Neural crest cell (in vitro differentiated cells): ENCODE data around the gene SMCHD1. TPM values are rescaled to one million over a fixed set of nuclear protein-coding genes. Genes with fewer than 3 reads are reported as not detected.
"Not testable (repeated sequence)": the region's sequence is repeated elsewhere in the genome, so short reads cannot be mapped to it uniquely, and the experiment has no call there.

Source experiments
- DNase-seq: peaks from one replicate; pipeline ENCODE4 v3.0.0; 2021; ENCODE audit warnings: low read depth, mixed read lengths, low spot score
- H3K27ac Mint-ChIP-seq: one replicate; pipeline ENCODE4 v1.8.0; 2021; ENCODE audit warnings: mild to moderate bottlenecking, mixed read lengths; ENCODE audit not compliant: unreplicated experiment
- H3K27me3 Mint-ChIP-seq: 2 replicates; pipeline ENCODE4 v1.8.0; 2021; ENCODE audit warnings: low read depth, mild to moderate bottlenecking, mixed read lengths
- H3K36me3 Mint-ChIP-seq: 2 replicates; pipeline ENCODE4 v1.8.0; 2021; ENCODE audit warnings: low read depth, mild to moderate bottlenecking, mixed read lengths
- H3K4me1 Mint-ChIP-seq: 2 replicates; pipeline ENCODE4 v1.8.0; 2021; ENCODE audit warnings: mixed read lengths
- H3K4me3 Mint-ChIP-seq: one replicate; pipeline ENCODE4 v1.8.0; 2021; ENCODE audit warnings: mild to moderate bottlenecking, mixed read lengths
- H3K9me3 Mint-ChIP-seq: 2 replicates; pipeline ENCODE4 v1.8.0; 2021; ENCODE audit warnings: mixed read lengths
- total RNA-seq: library from RNA; stranded (reverse); gene quantifications from 2 replicates; pipeline ENCODE4 v1.2.1, GENCODE V29; 2021
- TF ChIP-seq, protein P1 (sequence below): fragments of 200-600 bp; sonication (generic); conservative IDR thresholded peaks from 2 replicates; pipeline ENCODE4 v1.5.0; 2021; ENCODE audit warnings: antibody characterized with exemption, mild to moderate bottlenecking

The SMCHD1 gene
- total RNA-seq, 1 donor from 2014 or later = 66.3 TPM

- no peaks in the 10 kb centered on the region for H3K9me3 Mint-ChIP-seq
- no peak overlapping the region for H3K4me3 Mint-ChIP-seq
- H3K36me3 Mint-ChIP-seq = peaks cover 40% of the 10 kb centered on the region
- TF ChIP-seq, protein P1, sequence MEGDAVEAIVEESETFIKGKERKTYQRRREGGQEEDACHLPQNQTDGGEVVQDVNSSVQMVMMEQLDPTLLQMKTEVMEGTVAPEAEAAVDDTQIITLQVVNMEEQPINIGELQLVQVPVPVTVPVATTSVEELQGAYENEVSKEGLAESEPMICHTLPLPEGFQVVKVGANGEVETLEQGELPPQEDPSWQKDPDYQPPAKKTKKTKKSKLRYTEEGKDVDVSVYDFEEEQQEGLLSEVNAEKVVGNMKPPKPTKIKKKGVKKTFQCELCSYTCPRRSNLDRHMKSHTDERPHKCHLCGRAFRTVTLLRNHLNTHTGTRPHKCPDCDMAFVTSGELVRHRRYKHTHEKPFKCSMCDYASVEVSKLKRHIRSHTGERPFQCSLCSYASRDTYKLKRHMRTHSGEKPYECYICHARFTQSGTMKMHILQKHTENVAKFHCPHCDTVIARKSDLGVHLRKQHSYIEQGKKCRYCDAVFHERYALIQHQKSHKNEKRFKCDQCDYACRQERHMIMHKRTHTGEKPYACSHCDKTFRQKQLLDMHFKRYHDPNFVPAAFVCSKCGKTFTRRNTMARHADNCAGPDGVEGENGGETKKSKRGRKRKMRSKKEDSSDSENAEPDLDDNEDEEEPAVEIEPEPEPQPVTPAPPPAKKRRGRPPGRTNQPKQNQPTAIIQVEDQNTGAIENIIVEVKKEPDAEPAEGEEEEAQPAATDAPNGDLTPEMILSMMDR = no peak
- H3K4me1 Mint-ChIP-seq = no peaks in the 10 kb centered on the region
- DNase-seq = no peak
- no peaks in the 10 kb centered on the region for H3K27me3 Mint-ChIP-seq
- H3K27ac Mint-ChIP-seq = no peak overlapping the region
Measured at GRCh38 chr18:2672872-2673271, 17.3 kb downstream of the SMCHD1 start.

- not testable (repeated sequence) for H3K4me1 Mint-ChIP-seq, H3K4me3 Mint-ChIP-seq, H3K9me3 Mint-ChIP-seq, H3K27me3 Mint-ChIP-seq, DNase-seq, H3K27ac Mint-ChIP-seq
- H3K36me3 Mint-ChIP-seq = peaks cover 30% of the 10 kb centered on the region
Measured at GRCh38 chr18:2678933-2679332, 23.4 kb downstream of the SMCHD1 start.

- peaks cover 32% of the 10 kb centered on the region for H3K36me3 Mint-ChIP-seq
- H3K27me3 Mint-ChIP-seq = no peaks in the 10 kb centered on the region
- no peak for DNase-seq
- H3K4me3 Mint-ChIP-seq = no peak overlapping the region
- peaks cover 3% of the 10 kb centered on the region for H3K9me3 Mint-ChIP-seq
- peaks cover 9% of the 10 kb centered on the region for H3K4me1 Mint-ChIP-seq
- TF ChIP-seq, protein P1 = no peak
- no peak overlapping the region for H3K27ac Mint-ChIP-seq
Measured at GRCh38 chr18:2680216-2680792, 24.8 kb downstream of the SMCHD1 start.

DNA sequence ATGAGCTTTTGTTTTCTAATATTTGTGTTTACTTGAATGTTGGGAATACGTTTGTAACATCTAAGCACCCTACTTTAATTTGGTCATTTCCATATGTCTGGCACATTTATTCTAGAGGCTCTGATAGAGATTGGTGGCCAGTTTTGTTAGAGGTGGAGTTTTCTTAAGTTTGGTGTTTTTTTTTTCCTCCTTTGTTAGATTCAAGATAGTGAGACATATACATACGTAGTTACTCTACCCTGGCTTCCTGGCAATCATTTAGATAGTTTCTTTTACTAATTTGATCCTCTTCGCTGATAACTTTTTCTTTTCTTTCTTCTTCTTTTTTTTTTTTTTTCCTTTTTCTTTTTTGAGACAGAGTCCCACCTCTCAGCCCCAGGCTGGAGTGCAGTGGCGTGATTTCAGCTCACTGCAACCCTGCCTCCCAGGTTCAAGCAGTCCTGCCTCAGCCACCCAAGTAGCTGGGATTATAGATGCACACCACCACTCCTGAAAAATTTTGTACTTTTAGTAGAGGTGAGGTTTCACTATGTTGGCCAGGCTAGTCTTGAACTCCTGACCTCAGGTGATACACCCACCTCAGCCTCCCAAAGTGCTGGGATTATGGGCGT, 26.6 kb downstream of the SMCHD1 start:
- no peak overlapping the region for H3K4me3 Mint-ChIP-seq
- peaks cover 47% of the 10 kb centered on the region for H3K36me3 Mint-ChIP-seq
- H3K27me3 Mint-ChIP-seq = no peaks in the 10 kb centered on the region
- H3K27ac Mint-ChIP-seq = no peak overlapping the region
- TF ChIP-seq, protein P1 = no peak
- no peak for DNase-seq
- H3K9me3 Mint-ChIP-seq = peaks cover 13% of the 10 kb centered on the region
- H3K4me1 Mint-ChIP-seq = peaks cover 9% of the 10 kb centered on the region

DNA sequence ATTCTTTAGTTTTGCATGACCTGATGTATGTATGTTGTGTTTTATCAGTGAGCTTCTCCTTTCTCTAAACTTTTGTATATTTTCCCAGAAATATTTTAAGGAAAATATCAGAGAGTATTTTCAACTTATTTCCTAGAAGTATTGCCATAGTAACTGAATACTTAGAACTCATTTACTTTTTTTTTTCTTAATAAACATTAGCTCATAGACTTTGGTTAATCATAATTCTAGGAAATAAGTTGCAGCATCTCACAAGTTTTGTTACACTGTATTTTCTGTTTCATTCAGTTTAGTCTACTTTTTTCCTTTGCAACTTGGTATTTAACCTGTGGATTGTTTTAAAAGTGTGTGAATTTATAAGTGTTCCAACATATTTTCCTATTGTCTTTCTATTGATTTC, 27.5 kb downstream of the SMCHD1 start:
- H3K27me3 Mint-ChIP-seq = no peaks in the 10 kb centered on the region
- peaks cover 52% of the 10 kb centered on the region for H3K36me3 Mint-ChIP-seq
- H3K9me3 Mint-ChIP-seq = peaks cover 13% of the 10 kb centered on the region
- TF ChIP-seq, protein P1 = no peak
- peak overlapping the region; percentile 3 for H3K27ac Mint-ChIP-seq
- H3K4me1 Mint-ChIP-seq = peaks cover 9% of the 10 kb centered on the region
- no peak overlapping the region for H3K4me3 Mint-ChIP-seq
- no peak for DNase-seq

- Mint-ChIP-seq H3K4me1 (peaks cover 9% of the 10 kb centered on the region), H3K27ac (no peak overlapping the region), H3K9me3 (peaks cover 10% of the 10 kb centered on the region), H3K4me3 (no peak overlapping the region), H3K27me3 (no peaks in the 10 kb centered on the region), H3K36me3 (peaks cover 41% of the 10 kb centered on the region)
- DNase-seq = no peak
- TF ChIP-seq, protein P1 = no peak
Measured at GRCh38 chr18:2686349-2686968, 30.9 kb downstream of the SMCHD1 start.
